Transverse colon (tissue), 4 donors: ENCODE measurements around the gene PRTFDC1. TPM values are rescaled to one million over a fixed set of nuclear protein-coding genes. Genes with fewer than 3 reads are reported as not detected.

ENCODE experiments used
- DNase-seq: peaks from one replicate; pipeline ENCODE4 v3.0.0-alpha.2; 2019
- H3K27ac ChIP-seq, 4 donors: fragments of 200-600 bp; sonication (generic); 2 replicates each; pipeline ENCODE4 v1.5.1; 2016 to 2018; ENCODE audit warnings: inconsistent platforms in 4 of 4
- H3K27me3 ChIP-seq: fragments of 200-600 bp; sonication (generic); 2 replicates; pipeline ENCODE4 v1.5.1; 2017; ENCODE audit warnings: inconsistent platforms
- H3K36me3 ChIP-seq, 4 donors: fragments of 200-600 bp; sonication (generic); 2 replicates each; pipeline ENCODE4 v1.5.1; 2017 to 2019; ENCODE audit warnings: inconsistent platforms in 4 of 4
- H3K4me1 ChIP-seq, 4 donors: fragments of 200-600 bp; sonication (generic); 2 replicates each; pipeline ENCODE4 v1.5.1; 2017 to 2020; ENCODE audit warnings: inconsistent platforms in 4 of 4
- H3K4me3 ChIP-seq, 4 donors: fragments of 200-600 bp; sonication (generic); 1 replicate in 1 of 4; 2 replicates in 3 of 4; pipeline versions ENCODE4 v1.5.1 to v1.6.1; 2017 to 2019; ENCODE audit warnings: inconsistent platforms in 4 of 4
- H3K9me3 ChIP-seq, 2 donors: fragments of 200-600 bp; sonication (generic); 2 replicates each; pipeline ENCODE4 v1.5.1; 2017 to 2019; ENCODE audit warnings: inconsistent platforms in 2 of 2
- EP300 ChIP-seq: sonication (generic); formaldehyde crosslinking; IDR thresholded peaks from one replicate; pipeline ENCODE4 v1.6.1; 2017; ENCODE audit warnings: antibody characterized with exemption, low read depth
- POLR2A ChIP-seq: fragments of 450-650 bp; IDR thresholded peaks from one replicate; pipeline ENCODE4 v1.6.1; 2016; ENCODE audit warnings: antibody characterized with exemption, mild to moderate bottlenecking, moderate library complexity
- POLR2AphosphoS5 ChIP-seq, 3 donors: sonication (generic); formaldehyde crosslinking; IDR thresholded peaks; one replicate each; pipeline ENCODE4 v1.6.1; 2016; ENCODE audit warnings: antibody characterized with exemption in 3 of 3
- WGBS, 2 donors: methylation state at CpG; one replicate each; pipeline ENCODE4 v1.1.5; 2018; ENCODE audit warnings: low coverage in 1 of 2; 5-methylcytosine and 5-hydroxymethylcytosine counted together
- in situ Hi-C, 4 donors: fragments of 200-750 bp; cut with MboI; loops; one replicate each; pipeline versions ENCODE4 v1.15.0 to v1.15.1; 2017; ENCODE audit warnings: low sequenced_read_pairs in 3 of 4, low pct_ligation_motif_present in 1 of 4, low pct_unique_long_range_greater_than_20kb in 1 of 4
- intact Hi-C: fragments of 100-400 bp; cut with DNase I; formaldehyde crosslinking; loops from one replicate; pipeline ENCODE4 v1.15.1; 2023; ENCODE audit warnings: low total_unique reads
- total RNA-seq, 4 donors: library from RNA; depleted of rRNA; stranded (reverse); fragments of >200 nt; gene quantifications; one replicate each; pipeline ENCODE4 v1.1.0, GENCODE V29; 2016
- TF ChIP-seq, protein P1 (sequence below), 5 experiments: fragments of 200-600 bp in 3 of 5; fragments of 450-650 bp in 2 of 5; sonication (generic) in 3 of 5; IDR thresholded peaks; 1 replicate in 2 of 5; 2 replicates in 3 of 5; pipeline ENCODE4 v1.5.1; 2016 to 2017; ENCODE audit warnings: antibody characterized with exemption in 5 of 5, inconsistent platforms in 3 of 5, mild to moderate bottlenecking in 2 of 5, moderate library complexity in 1 of 5

PRTFDC1 gene
- total RNA-seq, 4 donors from 2014 or later = 0.80 to 6.7 (median 4.9) TPM; not detected in 1

- intact Hi-C loops = no loop called here
- Histone ChIP-seq H3K9me3 (no peaks in the 10 kb centered on the region), H3K27me3 (no peaks in the 10 kb centered on the region), H3K4me3 (no peak overlapping the region), H3K4me1 (no peaks in the 10 kb centered on the region), H3K36me3 (no peaks in the 10 kb centered on the region), H3K27ac (no peak overlapping the region)
- no peak for DNase-seq
- 72 to 86% methylated on average over 1 of the region's 1 CpG for WGBS, 2 donors
- in situ Hi-C loops = no loop called here
- TF ChIP-seq EP300 (no peak), POLR2A (no peak), POLR2AphosphoS5 (IDR thresholded peaks at IDR 0.05) (no peak)
- TF ChIP-seq, protein P1, sequence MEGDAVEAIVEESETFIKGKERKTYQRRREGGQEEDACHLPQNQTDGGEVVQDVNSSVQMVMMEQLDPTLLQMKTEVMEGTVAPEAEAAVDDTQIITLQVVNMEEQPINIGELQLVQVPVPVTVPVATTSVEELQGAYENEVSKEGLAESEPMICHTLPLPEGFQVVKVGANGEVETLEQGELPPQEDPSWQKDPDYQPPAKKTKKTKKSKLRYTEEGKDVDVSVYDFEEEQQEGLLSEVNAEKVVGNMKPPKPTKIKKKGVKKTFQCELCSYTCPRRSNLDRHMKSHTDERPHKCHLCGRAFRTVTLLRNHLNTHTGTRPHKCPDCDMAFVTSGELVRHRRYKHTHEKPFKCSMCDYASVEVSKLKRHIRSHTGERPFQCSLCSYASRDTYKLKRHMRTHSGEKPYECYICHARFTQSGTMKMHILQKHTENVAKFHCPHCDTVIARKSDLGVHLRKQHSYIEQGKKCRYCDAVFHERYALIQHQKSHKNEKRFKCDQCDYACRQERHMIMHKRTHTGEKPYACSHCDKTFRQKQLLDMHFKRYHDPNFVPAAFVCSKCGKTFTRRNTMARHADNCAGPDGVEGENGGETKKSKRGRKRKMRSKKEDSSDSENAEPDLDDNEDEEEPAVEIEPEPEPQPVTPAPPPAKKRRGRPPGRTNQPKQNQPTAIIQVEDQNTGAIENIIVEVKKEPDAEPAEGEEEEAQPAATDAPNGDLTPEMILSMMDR (IDR thresholded peaks at IDR 0.05) = no peak
Observed at GRCh38 chr10:24931236-24931635, 21.2 kb downstream of the PRTFDC1 start.

GRCh38 chr10:24930427-24930826, 22.0 kb downstream of the PRTFDC1 start:
- no peak for TF ChIP-seq EP300
- no peak for TF ChIP-seq POLR2AphosphoS5 (IDR thresholded peaks at IDR 0.05)
- TF ChIP-seq, protein P1 (IDR thresholded peaks at IDR 0.05) = no peak
- TF ChIP-seq POLR2A = no peak
- Histone ChIP-seq H3K9me3 (no peaks in the 10 kb centered on the region), H3K27me3 (no peaks in the 10 kb centered on the region), H3K36me3 (no peaks in the 10 kb centered on the region), H3K27ac (no peak overlapping the region), H3K4me3 (no peak overlapping the region), H3K4me1 (no peaks in the 10 kb centered on the region)
- in situ Hi-C loops = no loop called here
- no peak for DNase-seq
- WGBS, 2 donors = 82 to 100% methylated on average over 2 of the region's 2 CpGs
- intact Hi-C loops = no loop called here

DNA sequence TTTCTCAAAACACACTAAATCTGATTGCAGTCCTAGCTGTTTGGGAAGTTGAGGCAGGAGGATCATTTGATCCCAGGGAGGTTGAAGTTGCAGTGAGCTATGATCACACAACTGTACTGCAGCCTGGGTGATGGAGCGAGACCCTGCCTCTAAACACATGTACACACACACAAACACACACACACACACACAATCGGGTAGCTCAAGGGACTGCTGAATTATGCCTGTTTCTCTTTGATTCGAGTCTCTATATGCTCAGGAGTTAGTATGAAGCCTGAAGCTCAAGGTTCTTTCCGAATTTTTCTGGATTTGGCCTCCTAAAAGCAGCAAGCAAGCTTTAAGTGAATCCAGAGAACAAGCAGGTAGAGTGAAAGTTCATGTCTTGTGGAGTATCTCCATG, 22.5 kb downstream of the PRTFDC1 start:
- DNase-seq = no peak
- TF ChIP-seq POLR2A (no peak), EP300 (no peak), POLR2AphosphoS5 (IDR thresholded peaks at IDR 0.05) (no peak)
- TF ChIP-seq, protein P1 (IDR thresholded peaks at IDR 0.05) = no peak
- intact Hi-C loops = no loop called here
- Histone ChIP-seq H3K27ac (no peak overlapping the region), H3K27me3 (no peaks in the 10 kb centered on the region), H3K4me1 (no peaks in the 10 kb centered on the region), H3K4me3 (no peak overlapping the region), H3K9me3 (no peaks in the 10 kb centered on the region), H3K36me3 (no peaks in the 10 kb centered on the region)
- in situ Hi-C loops = no loop called here
- 83 to 90% methylated on average over 1 to 4 of the region's 4 CpGs for WGBS, 2 donors

GRCh38 chr10:24929056-24929544, 23.3 kb downstream of the PRTFDC1 start:
- Histone ChIP-seq H3K36me3 (no peaks in the 10 kb centered on the region), H3K27ac (no peak overlapping the region), H3K27me3 (no peaks in the 10 kb centered on the region), H3K4me1 (no peaks in the 10 kb centered on the region), H3K9me3 (no peaks in the 10 kb centered on the region), H3K4me3 (no peak overlapping the region)
- DNase-seq = no peak
- TF ChIP-seq POLR2AphosphoS5 (IDR thresholded peaks at IDR 0.05) (no peak), POLR2A (no peak), EP300 (no peak)
- TF ChIP-seq, protein P1 (IDR thresholded peaks at IDR 0.05) = no peak
- 84 to 85% methylated on average over 4 of the region's 4 CpGs for WGBS, 2 donors
- intact Hi-C loops (no loop called here), in situ Hi-C loops (no loop called here)
